Measurements from ENCODE around the gene KCTD21. TPM values are rescaled to one million over a fixed set of nuclear protein-coding genes. Genes with fewer than 3 reads are reported as not detected.

The KCTD21 gene
- total and polyA plus RNA-seq, 2 donors (not counting 1 experiment from before 2014, with no cell fraction given), result 4.3 to 8.0 TPM

GRCh38 chr11:78139422-78140391 lies 48.7 kb downstream of the KCTD21 start, which contains the start of gene ALG8:
TSS of gene ALG8 (minus strand) at chr11:78139626. CDS start at chr11:78139588, 38 bp downstream.
- ChIA-PET POLR2A (interaction anchor here (1.0 to 1.5 kb wide), 3 partner anchors 49 to 435 kb away, joined by 4 to 11 read pairs (median 5); partner anchors contain the start of genes INTS4, KCTD21, NARS2 and USP35), CTCF (interaction anchor here (1.1 to 2.4 kb wide), 5 partner anchors 49 to 435 kb away, joined by 4 to 9 read pairs (median 8); partner anchors contain the start of genes GAB2, INTS4, KCTD21 and NARS2)
- TF ChIP-seq EZH2 (IDR thresholded peaks at IDR 0.05; ENCODE audit: borderline replicate concordance, insufficient read depth, low read depth, low read length, poor library complexity, severe bottlenecking), result no peak
- Mint-ChIP-seq H3K4me1 (peaks cover 44% of the 10 kb centered on the region), H3K9me3 (ENCODE audit: insufficient read depth) (no peaks in the 10 kb centered on the region), H3K27ac (peak within 1 kb of the TSS; percentile 97), H3K27me3 (no peaks in the 10 kb centered on the region), H3K4me3 (peak within 1 kb of the TSS; percentile 99)
- peak; percentile 95 for ATAC-seq (ENCODE audit: low read depth)
- Histone ChIP-seq H3K36me3 (replicated peaks in 1 of 2; ENCODE audit: control extremely low read depth in 1 of 2, control insufficient read depth in 1 of 2, extremely low read depth in 1 of 2, insufficient read depth in 2 of 2, low read length in 1 of 2) (peaks cover 0 to 2% of the 10 kb centered on the region in 2 experiments), H3K79me2 (ENCODE audit: control insufficient read depth, insufficient read depth, low read length) (peaks cover 11% of the 10 kb centered on the region), H4K20me1 (ENCODE audit: control insufficient read depth, insufficient read depth, low read length, poor library complexity, severe bottlenecking) (no peaks in the 10 kb centered on the region), H3K4me1 (ENCODE audit: control insufficient read depth in 2 of 2, insufficient read depth in 2 of 2, low read length in 2 of 2) (peaks cover 25 to 36% of the 10 kb centered on the region in 2 donors), H3K9ac (ENCODE audit: low read length) (peak within 1 kb of the TSS; percentile 91), H3K9me3 (ENCODE audit: control extremely low read depth in 1 of 3, control insufficient read depth in 2 of 3, insufficient read depth in 1 of 3, low read length in 2 of 3) (no peaks in the 10 kb centered on the region), H3K4me2 (replicated peaks; ENCODE audit: low read depth, low read length, poor library complexity, severe bottlenecking) (peak within 1 kb of the TSS; percentile 90), H2AFZ (ENCODE audit: insufficient read depth, low read depth, low read length, poor library complexity, severe bottlenecking) (peak within 1 kb of the TSS; percentile 97), H3K27ac (ENCODE audit: low read length in 2 of 2) (peak within 1 kb of the TSS; percentile 63 to 86), H3K27me3 (replicated peaks in 1 of 4; ENCODE audit: control extremely low read depth in 1 of 4, control insufficient read depth in 3 of 4, insufficient read depth in 4 of 4, low read length in 3 of 4) (no peaks in the 10 kb centered on the region), H3K4me3 (ENCODE audit: control extremely low read depth in 1 of 5, extremely low read depth in 1 of 5, insufficient read depth in 1 of 5, low read depth in 2 of 5, low read length in 4 of 5) (peak within 1 kb of the TSS; percentile 77 to 97 (median 85))
- peak; percentile 96 for DNase-seq
- WGBS (ENCODE audit: insufficient coverage), result 3% methylated on average over 46 of the region's 52 CpGs
- intact Hi-C loops (cut with micrococcal nuclease), result loop anchor here (1.0 to 10.0 kb wide), 7 partner anchors 49 to 1695 kb away; partner anchors contain the start of genes EMSY, GAB2, INTS4 and KCTD21

- Histone ChIP-seq H3K36me3 (replicated peaks in 1 of 2; ENCODE audit: control extremely low read depth in 1 of 2, control insufficient read depth in 1 of 2, extremely low read depth in 1 of 2, insufficient read depth in 2 of 2, low read length in 1 of 2) (peaks cover 2% of the 10 kb centered on the region in 2 experiments), H3K9ac (ENCODE audit: low read length) (peak overlapping the region; percentile 91), H3K4me3 (ENCODE audit: control extremely low read depth in 1 of 5, extremely low read depth in 1 of 5, insufficient read depth in 1 of 5, low read depth in 2 of 5, low read length in 4 of 5) (peak overlapping the region; percentile 77 to 97 (median 85)), H3K27me3 (replicated peaks in 1 of 4; ENCODE audit: control extremely low read depth in 1 of 4, control insufficient read depth in 3 of 4, insufficient read depth in 4 of 4, low read length in 3 of 4) (no peaks in the 10 kb centered on the region), H3K79me2 (ENCODE audit: control insufficient read depth, insufficient read depth, low read length) (peaks cover 15% of the 10 kb centered on the region), H3K4me1 (ENCODE audit: control insufficient read depth in 2 of 2, insufficient read depth in 2 of 2, low read length in 2 of 2) (peaks cover 24 to 34% of the 10 kb centered on the region in 2 donors), H4K20me1 (ENCODE audit: control insufficient read depth, insufficient read depth, low read length, poor library complexity, severe bottlenecking) (no peaks in the 10 kb centered on the region), H2AFZ (ENCODE audit: insufficient read depth, low read depth, low read length, poor library complexity, severe bottlenecking) (peak overlapping the region; percentile 97), H3K4me2 (replicated peaks; ENCODE audit: low read depth, low read length, poor library complexity, severe bottlenecking) (peak overlapping the region; percentile 90), H3K27ac (ENCODE audit: low read length in 2 of 2) (peak overlapping the region; percentile 63 to 86), H3K9me3 (ENCODE audit: control extremely low read depth in 1 of 3, control insufficient read depth in 2 of 3, insufficient read depth in 1 of 3, low read length in 2 of 3) (no peaks in the 10 kb centered on the region)
- TF ChIP-seq EZH2 (IDR thresholded peaks at IDR 0.05; ENCODE audit: borderline replicate concordance, insufficient read depth, low read depth, low read length, poor library complexity, severe bottlenecking), result no peak
- TF ChIP-seq CTCF (IDR thresholded peaks at IDR 0.05), result no peak
- Mint-ChIP-seq H3K4me3 (peak overlapping the region; percentile 99), H3K4me1 (peaks cover 42% of the 10 kb centered on the region), H3K27me3 (no peaks in the 10 kb centered on the region), H3K9me3 (ENCODE audit: insufficient read depth) (no peaks in the 10 kb centered on the region), H3K27ac (peak overlapping the region; percentile 97)
- DNase-seq, result no peak
- 23% methylated on average over 8 of the region's 12 CpGs for WGBS (ENCODE audit: insufficient coverage)
- CTCF ChIA-PET, result interaction anchor here (1.0 to 2.4 kb wide), 6 partner anchors 49 to 435 kb away, joined by 3 to 9 read pairs (median 6); partner anchors contain the start of genes GAB2, INTS4, KCTD21 and NARS2
- POLR2A ChIA-PET, result interaction anchor here (1.0 to 1.5 kb wide), 3 partner anchors 50 to 436 kb away, joined by 4 to 11 read pairs (median 5); partner anchors contain the start of genes INTS4, KCTD21, NARS2 and USP35
- intact Hi-C loops (cut with micrococcal nuclease), result loop anchor here (1.0 to 10.0 kb wide), 7 partner anchors 49 to 1694 kb away; partner anchors contain the start of genes EMSY, GAB2, INTS4 and KCTD21
- peak; percentile 5 for ATAC-seq (ENCODE audit: low read depth)
Observed at GRCh38 chr11:78138694-78139421, 49.6 kb downstream of the KCTD21 start.
